Dermis lymphatic vessel endothelial cell (primary cell): Measurements from ENCODE around the gene BORCS6. TPM values are rescaled to one million over a fixed set of nuclear protein-coding genes. Genes with fewer than 3 reads are reported as not detected.

ENCODE experiments used
- total RNA-seq: library from RNA; depleted of rRNA; stranded (reverse); fragments of >200 nt; gene quantifications from 2 replicates; pipeline ENCODE4 v1.2.1, GENCODE V29; 2014

BORCS6 gene
- 8.5 and 10.7 TPM in 2 replicates for total RNA-seq

DNA sequence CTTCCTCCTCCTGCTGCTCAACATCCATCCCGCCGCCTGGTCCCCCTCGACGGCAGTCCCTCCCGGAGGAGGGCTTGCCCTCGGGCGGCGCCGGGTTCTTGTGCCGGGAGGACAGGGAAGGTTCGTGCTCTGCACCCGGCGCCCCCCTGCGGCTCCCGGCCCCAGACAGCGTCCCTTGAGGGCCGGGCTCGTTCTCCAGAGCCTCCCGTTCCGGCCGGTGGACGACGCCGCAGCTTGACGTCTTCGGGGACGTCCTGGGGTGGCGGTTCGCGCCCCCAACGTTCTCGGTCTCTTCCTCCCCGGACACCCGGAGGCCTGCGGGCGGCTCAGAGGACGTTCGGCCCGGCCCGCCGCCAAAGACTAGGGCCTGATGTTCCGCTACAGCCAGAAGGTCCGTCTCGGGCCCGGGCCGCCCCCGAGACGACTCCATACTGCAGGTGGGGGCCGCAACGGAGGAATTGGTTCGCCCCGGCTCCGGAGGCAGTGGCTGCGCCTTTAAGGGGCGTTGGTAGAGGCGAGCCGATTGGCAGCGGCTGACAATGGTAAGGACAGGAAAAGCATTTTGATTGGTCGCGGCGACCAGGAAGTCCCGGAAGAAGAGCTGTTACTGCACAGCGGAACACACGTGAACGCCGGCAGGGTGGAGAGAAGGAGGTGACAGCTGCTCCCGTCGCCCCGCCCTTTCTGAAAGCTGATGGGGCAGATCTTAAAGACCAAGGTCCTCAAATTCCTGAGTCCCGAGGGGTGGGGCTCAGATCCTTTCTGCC is at the start of gene BORCS6:
Gene BORCS6 (minus strand): TSS at position 470 of the 767 bp plus-strand sequence. CDS start 40 bp downstream, at position 430.

DNA sequence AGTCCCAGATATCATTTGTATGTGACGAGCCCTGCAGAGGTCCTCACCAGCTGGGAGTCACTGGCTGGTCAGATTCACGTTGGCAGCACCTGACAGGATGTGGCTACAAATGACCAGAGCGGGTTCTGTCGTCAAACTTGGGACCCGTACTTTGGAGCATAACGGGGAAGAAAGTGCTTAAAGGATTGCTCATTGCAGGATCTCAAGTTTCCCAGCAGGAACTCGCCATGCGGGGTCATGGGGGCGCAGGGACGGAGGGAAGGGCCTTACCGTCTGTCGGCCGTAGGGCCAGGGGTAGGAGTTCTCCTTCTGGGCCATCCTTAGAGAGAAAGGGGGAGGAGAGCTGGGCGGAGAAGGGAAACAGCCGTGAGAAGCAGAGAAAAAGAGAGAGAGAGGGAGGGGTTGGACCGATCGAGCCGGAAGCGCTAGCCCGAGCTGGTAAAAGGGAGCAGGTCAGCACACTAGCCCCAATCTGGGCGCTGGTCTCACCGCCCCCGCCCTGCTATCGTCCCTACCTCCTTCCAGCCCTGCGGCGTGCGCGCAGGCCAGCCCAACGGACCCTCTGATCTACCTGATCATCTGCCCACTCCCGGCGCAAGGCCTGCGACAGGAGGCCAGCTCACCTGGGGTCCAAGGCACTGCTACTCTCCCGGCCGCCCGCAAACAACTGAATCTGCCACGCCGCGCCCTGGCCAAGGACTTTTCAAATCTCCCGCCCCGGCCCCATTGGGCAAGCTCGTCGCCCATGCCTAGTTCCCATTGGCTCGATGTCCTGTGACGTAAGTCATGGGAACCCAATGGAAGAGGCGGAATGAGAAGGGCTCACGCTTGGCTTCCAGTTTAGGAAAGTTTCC is 20.2 kb upstream of the BORCS6 start, which contains the start of gene AURKB:
Gene AURKB (minus strand): TSS at position 669 of the 854 bp plus-strand sequence. CDS start 351 bp downstream, at position 318.

DNA sequence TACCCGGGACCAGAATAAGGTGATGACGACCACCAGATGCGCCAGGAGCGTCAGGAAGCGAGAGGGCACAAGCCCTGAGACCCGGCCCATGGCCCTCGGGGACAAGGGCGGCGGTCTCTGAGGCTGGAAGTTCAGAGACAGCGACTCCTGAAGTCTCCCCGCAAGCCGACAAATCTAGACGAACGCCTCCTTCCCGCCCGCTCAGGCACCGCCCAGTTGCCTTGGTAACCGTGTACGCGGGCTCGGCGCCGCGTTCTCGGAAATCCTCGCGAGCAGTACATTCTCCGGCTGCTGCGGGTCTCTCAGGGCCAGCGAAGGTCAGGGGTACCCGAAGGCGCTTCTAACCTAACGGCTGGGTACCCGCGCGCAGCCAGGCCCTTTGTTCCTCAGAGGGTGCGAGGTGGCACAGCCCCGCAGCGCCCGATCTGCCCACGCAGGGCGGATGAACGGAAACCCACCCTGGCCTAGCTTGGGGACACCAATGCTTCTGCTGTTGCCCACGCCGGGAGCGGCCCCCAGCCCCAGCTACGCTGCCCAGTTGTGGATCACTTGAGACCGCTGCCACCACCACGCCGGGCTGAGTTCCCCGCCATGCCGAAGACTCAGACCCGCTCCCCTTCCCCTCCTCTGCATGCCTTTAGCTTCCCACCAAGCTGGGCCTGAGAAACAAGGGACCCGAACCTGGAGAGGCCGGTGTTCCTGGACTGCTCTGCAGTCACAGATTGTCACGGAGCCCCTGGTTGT is 13.6 kb downstream of the BORCS6 start, which contains the start of gene TMEM107:
Gene TMEM107 (minus strand): TSS at position 184 of the 744 bp plus-strand sequence. CDS start 94 bp downstream, at position 90.

DNA sequence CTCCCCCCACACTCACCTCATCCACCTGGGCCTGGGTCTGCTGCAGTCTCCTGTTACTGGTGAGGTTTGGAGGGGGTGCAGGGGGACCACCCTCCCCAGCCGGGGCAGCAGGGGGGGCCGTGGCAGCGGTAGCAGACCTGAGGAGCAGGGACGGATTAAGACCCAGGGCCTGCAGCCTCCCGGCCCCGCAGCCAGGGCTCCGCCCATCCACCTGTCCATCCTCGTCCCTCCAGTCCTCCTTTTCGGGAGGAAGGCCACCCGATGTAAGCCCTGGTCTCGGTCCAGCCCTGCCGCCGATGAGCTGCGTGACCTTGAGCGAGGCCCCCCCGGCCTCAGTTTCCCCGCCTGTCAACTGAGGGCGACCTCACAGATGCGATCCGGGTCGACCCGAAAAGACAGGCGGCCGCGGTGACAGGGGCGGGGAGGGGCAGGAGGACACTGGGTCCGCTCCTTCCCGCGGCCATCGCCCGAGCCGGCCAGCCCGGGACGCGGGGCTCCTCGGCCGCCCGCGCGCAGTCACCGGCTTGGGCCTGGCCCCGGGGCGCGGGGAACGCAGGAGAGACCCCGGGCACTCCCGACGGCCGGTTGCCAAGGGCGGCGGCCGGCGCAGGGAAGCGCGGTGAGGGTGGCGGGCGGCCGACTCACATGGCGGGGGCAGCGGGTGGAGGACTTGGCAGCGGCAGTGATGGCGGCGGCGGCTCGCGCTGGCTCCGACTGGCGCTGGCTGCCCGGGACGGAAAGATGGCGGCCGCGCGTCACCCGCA is 27.6 kb downstream of the BORCS6 start, which contains the start of gene VAMP2:
Gene VAMP2 (minus strand): TSS at position 716 of the 764 bp plus-strand sequence. CDS start 69 bp downstream, at position 647.

DNA sequence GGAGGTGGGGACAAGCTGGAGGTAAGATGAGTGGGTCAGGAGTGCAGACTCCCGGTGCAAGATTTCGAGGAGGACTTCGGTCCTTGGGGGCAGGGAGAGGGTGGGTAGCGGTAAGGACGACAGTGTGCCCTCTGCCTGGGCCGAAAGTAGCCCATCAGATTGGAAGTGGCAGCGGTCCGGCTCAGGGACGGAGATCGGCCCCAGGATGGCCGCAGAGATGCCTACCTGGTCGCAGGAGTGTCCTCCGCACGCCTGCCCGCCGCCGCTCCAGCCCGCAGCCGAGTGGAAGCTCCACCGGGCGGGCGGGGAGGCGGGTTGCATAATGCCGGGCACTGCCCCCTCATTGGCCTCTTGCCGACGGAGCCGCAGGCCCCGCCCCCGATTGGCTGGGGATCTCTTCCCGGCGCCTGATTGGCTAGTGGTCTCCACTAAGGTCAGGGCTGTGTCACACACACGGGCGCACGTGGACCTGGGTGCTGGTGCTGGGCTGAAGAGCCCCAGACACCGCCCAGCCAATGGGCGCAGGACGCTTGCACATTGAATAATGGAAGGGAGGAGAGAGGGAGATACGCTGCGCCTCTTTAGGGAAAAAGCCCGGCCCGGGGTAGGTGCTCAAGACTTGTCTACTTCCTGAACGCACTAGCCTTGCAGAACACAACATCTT is 37.7 kb downstream of the BORCS6 start, which contains the start of gene PER1:
Gene PER1 (minus strand): TSS at position 293 of the 664 bp plus-strand sequence. CDS start 1,698 bp downstream, outside the sequence.

Other genes with a start within 250 kb of the BORCS6 start
- not detected in 2 replicates for gene GUCY2D, start 187.6 kb downstream of the BORCS6 start, total RNA-seq
- not detected in 2 replicates for gene ALOX15B, start 151.1 kb downstream of the BORCS6 start, total RNA-seq
- not detected in 2 replicates for gene ALOX12B, start 102.5 kb downstream of the BORCS6 start, total RNA-seq
- gene ALOXE3, start 71.7 kb downstream of the BORCS6 start, total RNA-seq = under 0.01 TPM in 1 of 2 replicates, not detected in the other
- gene HES7, start 66.1 kb downstream of the BORCS6 start, total RNA-seq = not detected in 2 replicates
- gene PER1, start 37.8 kb downstream of the BORCS6 start, total RNA-seq = 9.3 and 13.9 TPM in 2 replicates
- gene VAMP2, start 27.2 kb downstream of the BORCS6 start, total RNA-seq = 4.0 and 4.2 TPM in 2 replicates
- gene TMEM107, start 13.8 kb downstream of the BORCS6 start, total RNA-seq = 28.2 and 45.3 TPM in 2 replicates
- gene AURKB, start 20.4 kb upstream of the BORCS6 start, total RNA-seq = 5.9 and 6.2 TPM in 2 replicates
- 5.1 and 6.8 TPM in 2 replicates for gene CTC1, start 57.9 kb upstream of the BORCS6 start, total RNA-seq
- 11.5 and 17.3 TPM in 2 replicates for gene PFAS, start 59.1 kb upstream of the BORCS6 start, total RNA-seq
- 8.8 and 12.8 TPM in 2 replicates for gene RANGRF, start 98.5 kb upstream of the BORCS6 start, total RNA-seq
- 0.34 and 0.87 TPM in 2 replicates for gene SLC25A35, start 105.2 kb upstream of the BORCS6 start, total RNA-seq
- 7.3 and 8.3 TPM in 2 replicates for gene ARHGEF15, start 120.1 kb upstream of the BORCS6 start, total RNA-seq
- not detected in 2 replicates for gene ODF4, start 149.7 kb upstream of the BORCS6 start, total RNA-seq
- gene RPL26, start 193.0 kb upstream of the BORCS6 start, total RNA-seq = 3,416 and 4,163 TPM in 2 replicates
- not detected in 2 replicates for gene RNF222, start 207.6 kb upstream of the BORCS6 start, total RNA-seq
- gene NDEL1, start 245.7 kb upstream of the BORCS6 start, total RNA-seq = 33.3 and 37.3 TPM in 2 replicates